GM19351 (cell line): Measurements from ENCODE around the gene POLR3G.

Experiments used
- ATAC-seq: cut with Tn5 transposase; IDR thresholded peaks from one replicate; pipeline ENCODE4 v1.9.1; 2021; ENCODE audit warnings: mild to moderate bottlenecking, moderate library complexity; ENCODE audit not compliant: unreplicated experiment

The POLR3G gene

GRCh38 chr5:90495146-90495545 lies 20.5 kb downstream of the POLR3G start:
- no peak for ATAC-seq

- ATAC-seq: no peak
Measured at GRCh38 chr5:90503596-90503995, 28.9 kb downstream of the POLR3G start.

- ATAC-seq: no peak
Measured at GRCh38 chr5:90504743-90505142, 30.1 kb downstream of the POLR3G start.

GRCh38 chr5:90506221-90506620 lies 31.6 kb downstream of the POLR3G start:
- ATAC-seq: no peak

- ATAC-seq: no peak
Measured at GRCh38 chr5:90510438-90510837, 35.8 kb downstream of the POLR3G start.

- no peak for ATAC-seq
Measured at GRCh38 chr5:90514520-90514919, 39.9 kb downstream of the POLR3G start.

- no peak for ATAC-seq
Measured at GRCh38 chr5:90518661-90519060, 44.0 kb downstream of the POLR3G start.

GRCh38 chr5:90519081-90519480 lies 44.4 kb downstream of the POLR3G start:
- no peak for ATAC-seq

GRCh38 chr5:90528601-90529193 lies 54.0 kb downstream of the POLR3G start:
- no peak for ATAC-seq

- peak; percentile 82 for ATAC-seq
Measured at GRCh38 chr5:90529194-90529938, 54.7 kb downstream of the POLR3G start, which contains the start of gene LYSMD3. Gene LYSMD3 (minus strand): TSS chr5:90529584. CDS start chr5:90525289, 4,295 bp downstream.

GRCh38 chr5:90529939-90530677 lies 55.4 kb downstream of the POLR3G start:
- peak; percentile 47 for ATAC-seq

GRCh38 chr5:90530736-90531487 lies 56.2 kb downstream of the POLR3G start:
- ATAC-seq: no peak

- ATAC-seq: no peak
Measured at GRCh38 chr5:90533794-90534193, 59.1 kb downstream of the POLR3G start.

- ATAC-seq: no peak
Measured at GRCh38 chr5:90534922-90535321, 60.3 kb downstream of the POLR3G start.

GRCh38 chr5:90542827-90543519 lies 68.3 kb downstream of the POLR3G start:
- no peak for ATAC-seq

- ATAC-seq: no peak
Measured at GRCh38 chr5:90545511-90545910, 70.8 kb downstream of the POLR3G start.

- no peak for ATAC-seq
Measured at GRCh38 chr5:90546216-90546837, 71.7 kb downstream of the POLR3G start.

- ATAC-seq: no peak
Measured at GRCh38 chr5:90547072-90547536, 72.4 kb downstream of the POLR3G start.

- peak; percentile 54 for ATAC-seq
Measured at GRCh38 chr5:90548069-90548593, 73.5 kb downstream of the POLR3G start.

- ATAC-seq: peak; percentile 60
Measured at GRCh38 chr5:90549223-90549622, 74.6 kb downstream of the POLR3G start.
